HG03060 (cell line): Measurements from ENCODE around the gene GLRA1.

Experiments
- ATAC-seq: cut with Tn5 transposase; IDR thresholded peaks from one replicate; pipeline ENCODE4 v1.9.1; 2021; ENCODE audit warnings: low read depth, moderate number of reproducible peaks; ENCODE audit not compliant: unreplicated experiment

Gene GLRA1

DNA sequence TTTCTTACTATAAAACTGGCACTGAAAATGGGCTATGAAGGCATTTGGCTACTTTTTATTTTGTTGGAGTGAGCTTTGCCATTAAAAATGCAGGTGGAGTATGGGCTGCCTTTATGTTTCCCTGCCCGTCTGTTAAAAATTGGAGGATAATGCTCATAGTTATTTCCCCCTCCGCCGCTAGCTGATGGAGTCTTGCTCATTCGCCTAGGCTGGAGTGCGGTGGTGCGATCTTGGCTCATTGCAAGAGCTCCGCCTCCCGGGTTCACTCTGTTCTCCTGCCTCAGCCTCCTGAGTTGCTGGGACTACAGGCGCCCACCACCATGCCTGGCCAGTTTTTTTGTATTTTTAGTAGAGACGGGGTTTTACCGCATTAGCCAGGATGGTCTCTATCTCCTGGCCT, 144.3 kb downstream of the GLRA1 start:
- ATAC-seq: no peak

DNA sequence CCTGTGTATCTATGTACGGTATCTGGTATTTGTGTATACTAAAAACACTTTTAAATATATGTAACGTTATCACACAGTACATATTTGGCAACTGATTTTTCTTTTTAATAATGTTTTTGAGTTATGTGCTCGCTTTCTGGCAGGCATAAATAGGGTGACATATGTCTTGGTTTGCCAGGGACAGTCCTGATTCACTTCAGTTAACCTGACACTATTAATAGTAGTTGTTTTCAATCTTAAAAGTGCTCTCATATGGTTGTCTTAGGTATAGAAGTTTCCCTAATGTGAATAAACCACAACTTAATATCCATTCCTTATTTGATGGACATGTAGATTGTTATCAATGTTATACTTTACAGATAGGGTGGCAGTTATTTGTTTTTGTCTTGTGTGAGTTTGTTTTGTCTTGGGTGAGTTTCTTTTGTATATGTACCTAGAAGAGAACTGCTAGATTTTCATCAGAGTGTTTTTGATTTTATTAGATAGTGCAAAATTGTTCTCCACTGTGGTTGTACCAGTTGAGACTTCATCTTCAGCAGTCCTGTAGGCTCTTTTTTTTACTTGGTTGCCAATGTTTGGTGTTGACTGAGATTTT, 145.0 kb downstream of the GLRA1 start:
- no peak for ATAC-seq

DNA sequence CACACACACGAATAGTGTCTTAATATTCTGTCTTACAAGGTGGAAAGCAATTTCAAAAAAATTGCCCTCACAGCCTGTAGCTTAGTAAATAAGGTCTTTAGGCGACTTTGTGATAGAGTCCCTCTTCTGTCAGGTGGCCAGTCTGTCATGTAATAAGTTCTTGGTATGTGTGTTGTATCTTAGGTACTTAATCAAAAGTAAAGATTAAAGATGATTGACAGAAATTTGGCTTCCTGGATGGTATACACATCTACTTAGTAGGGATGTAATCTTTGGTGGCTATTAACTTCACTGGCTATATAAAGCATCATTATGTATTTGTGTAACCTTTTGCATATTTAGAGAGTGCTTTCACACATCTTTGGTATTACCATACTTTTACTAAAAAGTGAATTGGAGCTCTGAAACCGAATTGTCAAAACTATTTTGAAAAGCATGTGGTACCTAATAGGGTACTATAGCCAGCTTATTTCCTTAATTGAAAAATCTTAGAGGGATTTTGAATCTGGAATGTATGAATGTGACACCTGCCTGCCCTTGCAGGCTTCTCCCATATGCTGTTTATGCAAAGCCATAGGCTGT, 149.5 kb downstream of the GLRA1 start:
- no peak for ATAC-seq

DNA sequence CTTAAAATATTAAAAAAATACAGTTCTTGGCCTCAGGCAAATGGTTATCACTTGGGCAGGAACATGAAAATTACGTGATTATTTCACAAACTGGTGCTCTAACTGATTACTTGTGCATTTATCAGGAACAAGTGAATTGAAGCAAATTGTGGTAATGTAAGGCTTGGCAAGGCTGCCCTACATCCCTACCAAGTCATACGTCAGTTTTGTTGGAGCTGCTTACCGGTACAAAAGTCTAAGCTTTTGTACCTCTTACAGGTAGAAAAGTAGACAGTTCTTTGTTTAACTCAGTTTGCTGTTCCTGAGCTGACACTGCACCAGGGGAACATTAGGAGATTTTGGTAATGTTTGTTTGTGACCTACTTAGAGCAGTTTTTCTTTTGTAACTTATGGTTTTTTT, 150.7 kb downstream of the GLRA1 start:
- ATAC-seq: no peak

DNA sequence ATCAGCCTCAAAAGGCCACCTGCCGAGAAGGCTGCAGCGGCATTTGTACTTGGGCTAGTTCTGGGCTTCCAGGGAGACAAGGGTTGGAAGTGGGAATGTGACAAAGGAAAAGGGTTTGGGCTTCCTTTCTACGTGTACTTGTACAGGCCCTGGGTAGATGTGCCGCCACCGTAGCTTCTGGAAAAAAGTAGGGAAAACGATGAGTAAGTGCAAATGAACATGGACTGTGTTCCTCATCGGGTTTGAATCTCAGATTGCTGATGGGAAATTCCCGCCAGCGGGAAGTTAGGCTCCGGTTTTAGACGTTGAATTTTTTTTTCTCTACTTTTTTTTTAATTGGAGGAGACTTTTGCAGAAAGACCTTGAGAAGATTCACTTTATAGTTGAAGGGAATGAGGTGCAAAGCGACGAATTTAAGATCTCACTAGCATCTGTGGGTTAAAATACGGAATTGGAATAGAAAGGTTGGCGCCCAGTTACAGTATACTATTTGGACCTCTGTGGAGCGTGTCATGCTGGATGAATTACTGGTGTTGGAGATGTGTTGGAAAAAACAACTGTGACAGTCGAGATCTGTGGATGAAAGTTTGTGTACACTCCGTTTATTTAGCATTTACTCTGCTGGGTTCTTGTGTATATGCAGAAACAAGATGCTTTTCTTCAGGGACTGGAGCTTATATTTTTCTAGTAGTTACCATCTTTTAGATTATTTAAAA, 151.6 kb downstream of the GLRA1 start:
- no peak for ATAC-seq
